Neuronal stem cell (in vitro differentiated cells): ENCODE data around the gene ANKFN1.

Experiments
- DNase-seq: peaks from one replicate; pipeline ENCODE4 v3.0.0-alpha.2; 2013; ENCODE audit warnings: low spot score
- H2AFZ ChIP-seq: one replicate; pipeline ENCODE4 v1.6.1; 2013; ENCODE audit warnings: mild to moderate bottlenecking, low read length, inconsistent platforms
- H2AK5ac ChIP-seq: 2 replicates; pipeline ENCODE4 v1.6.1; 2013; ENCODE audit warnings: low read depth, mild to moderate bottlenecking, inconsistent platforms, low read length, moderate library complexity, mixed read lengths
- H2BK120ac ChIP-seq: 2 replicates; pipeline ENCODE4 v1.6.1; 2013; ENCODE audit warnings: low read depth, mild to moderate bottlenecking, inconsistent platforms, low read length, moderate library complexity, mixed read lengths
- H2BK12ac ChIP-seq: one replicate; pipeline ENCODE4 v1.6.1; 2013; ENCODE audit warnings: low read length, inconsistent platforms
- H2BK15ac ChIP-seq: 2 replicates; pipeline ENCODE4 v1.6.1; 2013; ENCODE audit warnings: mild to moderate bottlenecking, low read length, inconsistent platforms, mixed read lengths
- H2BK5ac ChIP-seq: one replicate; pipeline ENCODE4 v1.6.1; 2013; ENCODE audit warnings: inconsistent platforms, mild to moderate bottlenecking, low read length, moderate library complexity
- H3K14ac ChIP-seq: one replicate; pipeline ENCODE4 v1.6.1; 2013; ENCODE audit warnings: low read length, inconsistent platforms
- H3K18ac ChIP-seq: 2 replicates; pipeline ENCODE4 v1.6.1; 2013; ENCODE audit warnings: low read length, inconsistent platforms
- H3K23ac ChIP-seq: 2 replicates; pipeline ENCODE4 v1.6.1; 2013; ENCODE audit warnings: low read depth, mild to moderate bottlenecking, mixed read lengths, low read length, inconsistent platforms; ENCODE audit not compliant: poor library complexity
- H3K27ac ChIP-seq: replicated peaks from 3 replicates; pipeline ENCODE4 v1.5.1; 2013; ENCODE audit warnings: low read length, inconsistent platforms
- H3K27me3 ChIP-seq, 3 experiments: 2 replicates each; pipeline ENCODE4 v1.6.1; 2013; ENCODE audit warnings: low read length in 3 of 3, mild to moderate bottlenecking in 2 of 3, inconsistent platforms in 1 of 3, low read depth in 1 of 3, mixed read lengths in 1 of 3, moderate library complexity in 1 of 3; ENCODE audit not compliant: control insufficient read depth in 3 of 3, insufficient read depth in 3 of 3
- H3K36me3 ChIP-seq, 2 donors: replicated peaks in 1 of 2; 2 replicates each; pipeline ENCODE4 v1.6.1; 2013; ENCODE audit warnings: low read length in 2 of 2; ENCODE audit not compliant: control insufficient read depth in 2 of 2, insufficient read depth in 2 of 2
- H3K4ac ChIP-seq: 2 replicates; pipeline ENCODE4 v1.6.1; 2013; ENCODE audit warnings: inconsistent platforms, mild to moderate bottlenecking, low read length, moderate library complexity
- H3K4me1 ChIP-seq, 2 donors: 1 replicate in 1 of 2; 2 replicates in 1 of 2; pipeline ENCODE4 v1.6.1; 2013; ENCODE audit warnings: low read length in 2 of 2, low read depth in 1 of 2; ENCODE audit not compliant: control insufficient read depth in 2 of 2, insufficient read depth in 1 of 2
- H3K4me2 ChIP-seq: one replicate; pipeline ENCODE4 v1.6.1; 2013; ENCODE audit warnings: mild to moderate bottlenecking, low read length, inconsistent platforms; ENCODE audit not compliant: insufficient read depth, poor library complexity, severe bottlenecking
- H3K4me3 ChIP-seq, 2 donors: 2 replicates each; pipeline ENCODE4 v1.5.1; 2013; ENCODE audit warnings: low read length in 2 of 2, mild to moderate bottlenecking in 2 of 2, inconsistent platforms in 1 of 2, moderate library complexity in 1 of 2
- H3K79me1 ChIP-seq: one replicate; pipeline ENCODE4 v1.6.1; 2013; ENCODE audit warnings: low read depth, mild to moderate bottlenecking, inconsistent platforms, low read length, moderate library complexity
- H3K9ac ChIP-seq: one replicate; pipeline ENCODE4 v1.6.1; 2013; ENCODE audit warnings: mild to moderate bottlenecking, low read depth, low read length, inconsistent platforms; ENCODE audit not compliant: poor library complexity
- H3K9me3 ChIP-seq, 2 donors: replicated peaks in 1 of 2; 2 replicates each; pipeline versions ENCODE3 to v1.6.1; 2013; ENCODE audit warnings: low read length in 2 of 2, mild to moderate bottlenecking in 2 of 2, inconsistent platforms in 1 of 2, low read depth in 1 of 2, mixed read lengths in 1 of 2, moderate library complexity in 1 of 2; ENCODE audit not compliant: control insufficient read depth in 2 of 2, insufficient read depth in 1 of 2
- H4K8ac ChIP-seq: one replicate; pipeline ENCODE4 v1.6.1; 2013; ENCODE audit warnings: low read depth, mild to moderate bottlenecking, inconsistent platforms, low read length, moderate library complexity
- H4K91ac ChIP-seq: one replicate; pipeline ENCODE4 v1.6.1; 2013; ENCODE audit warnings: low read length, low read depth, mild to moderate bottlenecking, inconsistent platforms; ENCODE audit not compliant: poor library complexity
- WGBS, 2 donors: extraction: QIAGEN DNeasy Blood & Tissue Kit; methylation state at CpG; one replicate each; pipeline ENCODE4 v1.1.7; 2013; ENCODE audit warnings: missing lambda C conversion rate in 2 of 2, mixed read lengths in 1 of 2; ENCODE audit not compliant: insufficient read length in 2 of 2, insufficient replicate concordance in 1 of 2; ENCODE audit errors: extremely low coverage in 2 of 2; 5-methylcytosine and 5-hydroxymethylcytosine counted together

ANKFN1 gene

DNA sequence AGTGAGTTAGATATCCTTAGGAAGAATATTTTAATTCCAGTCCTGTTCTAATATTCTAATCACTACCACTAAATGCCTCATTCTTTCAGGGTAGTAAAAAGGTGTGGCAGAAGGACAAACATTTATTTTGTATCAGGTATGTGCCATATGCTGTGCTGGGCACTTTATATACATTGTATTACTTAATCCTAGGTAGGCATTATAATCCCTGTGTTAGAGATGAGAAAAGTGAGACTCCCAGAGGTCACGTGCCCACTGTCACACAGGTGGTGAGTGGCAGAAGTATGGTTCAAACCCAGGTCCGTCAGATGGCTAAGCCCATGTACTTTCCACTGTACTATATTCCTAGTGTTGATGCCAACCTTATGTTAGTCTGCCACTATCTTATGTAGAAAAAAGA is 335.5 kb downstream of the ANKFN1 start:
- Histone ChIP-seq H2BK5ac (no peak overlapping the region), H4K91ac (no peak overlapping the region), H2BK12ac (no peak overlapping the region), H3K79me1 (no peaks in the 10 kb centered on the region), H3K9ac (no peak overlapping the region), H3K4me1 (no peaks in the 10 kb centered on the region), H3K36me3 (no peaks in the 10 kb centered on the region), H4K8ac (no peak overlapping the region), H2BK120ac (no peak overlapping the region), H2BK15ac (no peak overlapping the region), H3K4me2 (no peak overlapping the region), H2AK5ac (no peak overlapping the region), H3K4me3 (no peak overlapping the region), H3K27me3 (no peaks in the 10 kb centered on the region), H3K9me3 (no peaks in the 10 kb centered on the region), H2AFZ (no peak overlapping the region), H3K14ac (no peak overlapping the region), H3K18ac (no peak overlapping the region), H3K4ac (no peak overlapping the region), H3K27ac (no peak overlapping the region), H3K23ac (no peak overlapping the region)
- WGBS, 2 donors, result no CpG with 5 or more reads among the region's 2 CpGs
- DNase-seq, result no peak

DNA sequence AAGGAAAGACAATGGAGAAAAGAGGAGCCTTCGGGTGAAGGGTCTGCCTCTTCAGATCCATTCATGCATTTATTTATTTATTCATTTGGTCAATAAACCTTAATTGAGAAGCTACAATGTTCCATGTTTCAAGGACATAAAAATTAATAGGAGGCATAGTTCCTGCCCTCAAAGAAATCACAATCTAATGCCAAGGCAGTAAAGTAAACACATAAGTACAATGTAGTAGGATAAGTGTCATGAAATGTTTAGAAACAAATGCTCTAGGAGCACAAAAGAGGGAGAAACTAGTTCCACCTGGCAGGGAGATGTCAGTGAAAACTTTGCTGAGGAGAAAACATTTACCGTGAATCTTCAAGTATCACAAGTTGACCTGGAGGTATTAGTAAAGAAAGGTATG is 336.7 kb downstream of the ANKFN1 start:
- Histone ChIP-seq H3K23ac (no peak overlapping the region), H3K36me3 (no peaks in the 10 kb centered on the region), H2BK5ac (no peak overlapping the region), H2BK15ac (no peak overlapping the region), H3K4ac (no peak overlapping the region), H3K4me1 (no peaks in the 10 kb centered on the region), H3K9ac (no peak overlapping the region), H2AFZ (no peak overlapping the region), H4K8ac (no peak overlapping the region), H4K91ac (no peak overlapping the region), H3K4me2 (no peak overlapping the region), H3K4me3 (no peak overlapping the region), H2AK5ac (no peak overlapping the region), H3K79me1 (no peaks in the 10 kb centered on the region), H2BK12ac (no peak overlapping the region), H3K14ac (no peak overlapping the region), H3K9me3 (no peaks in the 10 kb centered on the region), H3K27ac (no peak overlapping the region), H3K18ac (no peak overlapping the region), H3K27me3 (no peaks in the 10 kb centered on the region), H2BK120ac (no peak overlapping the region)
- DNase-seq, result no peak
- no CpG with 5 or more reads among the region's 2 CpGs for WGBS, 2 donors

DNA sequence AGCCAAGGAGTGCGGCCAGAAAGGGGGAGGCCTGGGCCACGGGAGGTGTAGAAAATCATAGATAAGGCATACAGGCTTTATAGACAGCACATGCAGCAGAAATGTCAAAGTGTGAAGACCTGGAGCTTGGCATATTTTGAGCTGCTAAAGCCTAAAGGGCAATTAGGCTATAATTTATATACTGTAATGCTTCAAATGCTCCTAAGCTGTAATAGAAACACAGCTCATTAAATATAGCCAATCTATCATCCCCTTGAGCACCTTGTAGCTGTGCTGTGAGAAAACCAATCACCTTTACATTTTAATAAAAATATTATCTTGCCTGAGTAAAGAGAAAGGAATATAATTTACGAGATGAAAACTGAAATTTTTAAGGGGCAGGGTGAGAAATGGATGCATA is 342.3 kb downstream of the ANKFN1 start:
- no peak overlapping the region for H2BK12ac ChIP-seq
- no peak for DNase-seq
- H3K4me3 ChIP-seq, result no peak overlapping the region
- no peaks in the 10 kb centered on the region for H3K4me1 ChIP-seq
- H3K18ac ChIP-seq, result no peak overlapping the region
- H3K23ac ChIP-seq, result no peak overlapping the region
- H3K9ac ChIP-seq, result no peak overlapping the region
- no peak overlapping the region for H2BK120ac ChIP-seq
- WGBS, 2 donors, result 100% methylated on average over 1 of the region's 3 CpGs; no CpG with 5 or more reads in 1 of the 2 donors
- no peak overlapping the region for H4K8ac ChIP-seq
- no peak overlapping the region for H2AFZ ChIP-seq
- H3K14ac ChIP-seq, result peak overlapping the region; percentile 72
- no peak overlapping the region for H3K4ac ChIP-seq
- no peak overlapping the region for H2BK5ac ChIP-seq
- no peak overlapping the region for H2BK15ac ChIP-seq
- no peak overlapping the region for H2AK5ac ChIP-seq
- no peaks in the 10 kb centered on the region for H3K9me3 ChIP-seq
- H3K27me3 ChIP-seq, result no peaks in the 10 kb centered on the region
- H3K79me1 ChIP-seq, result no peaks in the 10 kb centered on the region
- no peak overlapping the region for H3K4me2 ChIP-seq
- no peaks in the 10 kb centered on the region for H3K36me3 ChIP-seq
- H4K91ac ChIP-seq, result no peak overlapping the region
- H3K27ac ChIP-seq, result no peak overlapping the region

DNA sequence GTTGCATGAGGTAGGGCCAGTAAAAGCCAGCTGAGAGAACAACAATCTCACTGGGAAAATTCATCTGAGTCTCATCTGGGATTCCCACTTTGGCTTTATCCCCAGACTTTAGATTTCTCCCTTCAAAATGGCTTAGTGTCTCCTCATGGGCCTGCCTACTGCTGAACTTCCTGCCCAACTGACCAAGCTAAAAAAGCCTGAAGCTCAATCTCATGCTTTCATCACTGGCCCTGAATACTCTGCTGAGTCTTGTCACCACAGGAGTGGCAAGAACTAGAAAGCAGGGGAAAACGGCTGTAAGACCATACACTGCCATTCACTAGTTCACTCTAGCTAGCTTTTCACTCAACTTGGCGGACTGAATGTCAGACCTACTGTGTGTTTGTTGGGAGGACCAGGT is 343.9 kb downstream of the ANKFN1 start:
- no peak overlapping the region for H3K4ac ChIP-seq
- H3K79me1 ChIP-seq, result no peaks in the 10 kb centered on the region
- no peak overlapping the region for H3K27ac ChIP-seq
- no peaks in the 10 kb centered on the region for H3K36me3 ChIP-seq
- no peak overlapping the region for H4K91ac ChIP-seq
- H3K14ac ChIP-seq, result no peak overlapping the region
- no peaks in the 10 kb centered on the region for H3K9me3 ChIP-seq
- H4K8ac ChIP-seq, result no peak overlapping the region
- H2BK15ac ChIP-seq, result no peak overlapping the region
- H2BK120ac ChIP-seq, result no peak overlapping the region
- no peak overlapping the region for H3K4me2 ChIP-seq
- H3K18ac ChIP-seq, result no peak overlapping the region
- no peak overlapping the region for H2AK5ac ChIP-seq
- DNase-seq, result no peak
- H3K4me3 ChIP-seq, result no peak overlapping the region
- no CpG with 5 or more reads among the region's 2 CpGs for WGBS, 2 donors
- H3K27me3 ChIP-seq, result no peaks in the 10 kb centered on the region
- no peak overlapping the region for H2BK5ac ChIP-seq
- no peak overlapping the region for H2BK12ac ChIP-seq
- H3K4me1 ChIP-seq, result no peaks in the 10 kb centered on the region
- no peak overlapping the region for H3K9ac ChIP-seq
- H2AFZ ChIP-seq, result no peak overlapping the region
- H3K23ac ChIP-seq, result no peak overlapping the region
